NCI-H69 (cell line): ENCODE data around the gene AKR1A1.
"Not testable (repeated sequence)": the region's sequence is repeated elsewhere in the genome, so short reads cannot be mapped to it uniquely, and the experiment has no call there.

ENCODE experiments used
- DNase-seq: peaks from one replicate; lab custom pipeline; 2025; lab: John Stamatoyannopoulos, UW

Gene AKR1A1

GRCh38 chr1:45569962-45570581 is 19.4 kb downstream of the AKR1A1 start:
- peak; percentile 60 for DNase-seq

- DNase-seq: no peak
Measured at GRCh38 chr1:45570631-45571030, 20.0 kb downstream of the AKR1A1 start.

- no peak for DNase-seq
Measured at GRCh38 chr1:45573231-45573804, 22.7 kb downstream of the AKR1A1 start.

GRCh38 chr1:45574105-45574626 is 23.5 kb downstream of the AKR1A1 start:
- no peak for DNase-seq

GRCh38 chr1:45583264-45583665 is 32.6 kb downstream of the AKR1A1 start:
- peak; percentile 93 for DNase-seq

GRCh38 chr1:45583666-45584350 is 33.2 kb downstream of the AKR1A1 start, which contains the start of gene NASP:
Gene NASP (plus strand): TSS chr1:45584041. CDS start chr1:45584147, 106 bp downstream.
- DNase-seq: peak; percentile 84

GRCh38 chr1:45584351-45585109 is 33.9 kb downstream of the AKR1A1 start:
- peak; percentile 94 for DNase-seq

GRCh38 chr1:45585110-45585426 is 34.4 kb downstream of the AKR1A1 start:
- no peak for DNase-seq

- no peak for DNase-seq
Measured at GRCh38 chr1:45585496-45586075, 35.0 kb downstream of the AKR1A1 start.

- no peak for DNase-seq
Measured at GRCh38 chr1:45586769-45587168, 36.1 kb downstream of the AKR1A1 start.

- DNase-seq: no peak
Measured at GRCh38 chr1:45589861-45590260, 39.2 kb downstream of the AKR1A1 start.

GRCh38 chr1:45594412-45594811 is 43.8 kb downstream of the AKR1A1 start:
- DNase-seq: no peak

- not testable (repeated sequence) for DNase-seq
Measured at GRCh38 chr1:45596765-45597164, 46.1 kb downstream of the AKR1A1 start.

- no peak for DNase-seq
Measured at GRCh38 chr1:45604239-45604638, 53.6 kb downstream of the AKR1A1 start.

- DNase-seq: no peak
Measured at GRCh38 chr1:45607404-45608074, 56.9 kb downstream of the AKR1A1 start.

GRCh38 chr1:45608175-45609156 is 57.8 kb downstream of the AKR1A1 start:
- no peak for DNase-seq

- no peak for DNase-seq
Measured at GRCh38 chr1:45610589-45611226, 60.1 kb downstream of the AKR1A1 start.

- no peak for DNase-seq
Measured at GRCh38 chr1:45612941-45613579, 62.4 kb downstream of the AKR1A1 start.

- no peak for DNase-seq
Measured at GRCh38 chr1:45615885-45616284, 65.3 kb downstream of the AKR1A1 start.
